ENCODE measurements around the gene NEK5. TPM values are rescaled to one million over a fixed set of nuclear protein-coding genes. Genes with fewer than 3 reads are reported as not detected.
"Not testable (repeated sequence)": the region's sequence is repeated elsewhere in the genome, so short reads cannot be mapped to it uniquely, and the experiment has no call there.

NEK5 gene
- total RNA-seq, 1 donor from 2014 or later, result not detected

- Mint-ChIP-seq H3K4me1 (no peaks in the 10 kb centered on the region), H3K27me3 (peaks cover 3% of the 10 kb centered on the region), H3K9me3 (no peaks in the 10 kb centered on the region), H3K4me3 (no peak overlapping the region), H3K36me3 (ENCODE audit: low read depth) (no peaks in the 10 kb centered on the region), H3K27ac (no peak overlapping the region)
- intact Hi-C loops (cut with micrococcal nuclease), result no loop called here
- ATAC-seq (ENCODE audit: low read depth) (no peak), DNase-seq (no peak)
- CTCF ChIA-PET, result no interaction called here
- TF ChIP-seq, protein P1, sequence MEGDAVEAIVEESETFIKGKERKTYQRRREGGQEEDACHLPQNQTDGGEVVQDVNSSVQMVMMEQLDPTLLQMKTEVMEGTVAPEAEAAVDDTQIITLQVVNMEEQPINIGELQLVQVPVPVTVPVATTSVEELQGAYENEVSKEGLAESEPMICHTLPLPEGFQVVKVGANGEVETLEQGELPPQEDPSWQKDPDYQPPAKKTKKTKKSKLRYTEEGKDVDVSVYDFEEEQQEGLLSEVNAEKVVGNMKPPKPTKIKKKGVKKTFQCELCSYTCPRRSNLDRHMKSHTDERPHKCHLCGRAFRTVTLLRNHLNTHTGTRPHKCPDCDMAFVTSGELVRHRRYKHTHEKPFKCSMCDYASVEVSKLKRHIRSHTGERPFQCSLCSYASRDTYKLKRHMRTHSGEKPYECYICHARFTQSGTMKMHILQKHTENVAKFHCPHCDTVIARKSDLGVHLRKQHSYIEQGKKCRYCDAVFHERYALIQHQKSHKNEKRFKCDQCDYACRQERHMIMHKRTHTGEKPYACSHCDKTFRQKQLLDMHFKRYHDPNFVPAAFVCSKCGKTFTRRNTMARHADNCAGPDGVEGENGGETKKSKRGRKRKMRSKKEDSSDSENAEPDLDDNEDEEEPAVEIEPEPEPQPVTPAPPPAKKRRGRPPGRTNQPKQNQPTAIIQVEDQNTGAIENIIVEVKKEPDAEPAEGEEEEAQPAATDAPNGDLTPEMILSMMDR (IDR thresholded peaks at IDR 0.05), result no peak
- POLR2A ChIA-PET, result no interaction called here
Observed at GRCh38 chr13:52105841-52106240, 23.0 kb downstream of the NEK5 start.

- DNase-seq, result no peak
- H3K4me3 Mint-ChIP-seq, result no peak overlapping the region
- H3K36me3 Mint-ChIP-seq (ENCODE audit: low read depth), result no peaks in the 10 kb centered on the region
- no peak for ATAC-seq (ENCODE audit: low read depth)
- intact Hi-C loops (cut with micrococcal nuclease), result no loop called here
- H3K4me1 Mint-ChIP-seq, result no peaks in the 10 kb centered on the region
- ChIA-PET CTCF (no interaction called here), POLR2A (no interaction called here)
- H3K27ac Mint-ChIP-seq, result no peak overlapping the region
- TF ChIP-seq, protein P1 (IDR thresholded peaks at IDR 0.05), result no peak
- H3K27me3 Mint-ChIP-seq, result no peaks in the 10 kb centered on the region
- H3K9me3 Mint-ChIP-seq, result no peaks in the 10 kb centered on the region
Observed at GRCh38 chr13:52104624-52105023, 24.2 kb downstream of the NEK5 start.

DNA sequence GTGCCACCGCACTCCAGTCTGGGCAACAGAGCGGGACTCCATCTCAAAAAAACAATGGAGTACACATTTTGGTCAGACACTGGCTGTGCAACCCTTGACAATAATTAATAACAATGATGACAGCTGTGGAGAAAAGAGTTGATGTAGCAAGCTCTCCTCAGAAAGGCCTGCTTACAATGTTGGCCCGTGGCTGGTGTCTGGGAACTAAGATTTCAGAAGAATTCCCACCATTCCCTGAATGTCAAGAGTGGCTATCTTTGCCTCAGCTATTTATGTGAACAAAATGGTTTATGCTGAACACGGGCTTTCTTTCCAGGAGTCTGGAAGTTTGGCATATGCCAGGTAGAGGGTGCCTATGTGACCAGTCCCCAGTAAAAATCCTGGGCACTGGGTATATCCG lies 25.5 kb downstream of the NEK5 start:
- Mint-ChIP-seq H3K36me3 (ENCODE audit: low read depth) (no peaks in the 10 kb centered on the region), H3K4me3 (no peak overlapping the region), H3K27ac (no peak overlapping the region), H3K4me1 (no peaks in the 10 kb centered on the region), H3K9me3 (no peaks in the 10 kb centered on the region), H3K27me3 (no peaks in the 10 kb centered on the region)
- ATAC-seq (ENCODE audit: low read depth), result no peak
- DNase-seq, result no peak
- ChIA-PET POLR2A (no interaction called here), CTCF (no interaction called here)
- intact Hi-C loops (cut with micrococcal nuclease), result no loop called here
- TF ChIP-seq, protein P1 (IDR thresholded peaks at IDR 0.05), result no peak

DNA sequence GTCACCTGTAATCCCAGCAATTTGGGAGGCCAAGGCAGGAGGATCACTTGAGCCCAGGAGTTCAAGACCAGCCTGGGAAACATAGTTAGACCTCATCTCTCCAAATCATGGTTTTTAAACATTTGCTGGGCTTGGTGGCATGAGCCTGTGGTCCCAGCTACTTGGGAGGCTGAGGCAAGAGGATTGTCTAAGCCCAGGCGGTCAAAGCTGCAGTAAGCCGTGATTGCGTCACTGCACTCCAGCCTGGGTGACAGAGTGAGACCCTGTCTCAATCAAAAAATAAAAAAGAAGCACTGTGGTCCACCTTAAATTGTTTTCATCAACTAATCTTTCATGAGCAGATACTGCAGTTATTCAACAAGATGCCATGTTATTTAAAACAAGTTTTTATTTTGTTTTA lies 26.4 kb downstream of the NEK5 start:
- POLR2A ChIA-PET; CTCF ChIA-PET; intact Hi-C loops (cut with micrococcal nuclease); H3K4me1 Mint-ChIP-seq; DNase-seq; H3K36me3 Mint-ChIP-seq (ENCODE audit: low read depth); H3K4me3 Mint-ChIP-seq; H3K27me3 Mint-ChIP-seq; ATAC-seq (ENCODE audit: low read depth); H3K27ac Mint-ChIP-seq; H3K9me3 Mint-ChIP-seq: not testable (repeated sequence)

DNA sequence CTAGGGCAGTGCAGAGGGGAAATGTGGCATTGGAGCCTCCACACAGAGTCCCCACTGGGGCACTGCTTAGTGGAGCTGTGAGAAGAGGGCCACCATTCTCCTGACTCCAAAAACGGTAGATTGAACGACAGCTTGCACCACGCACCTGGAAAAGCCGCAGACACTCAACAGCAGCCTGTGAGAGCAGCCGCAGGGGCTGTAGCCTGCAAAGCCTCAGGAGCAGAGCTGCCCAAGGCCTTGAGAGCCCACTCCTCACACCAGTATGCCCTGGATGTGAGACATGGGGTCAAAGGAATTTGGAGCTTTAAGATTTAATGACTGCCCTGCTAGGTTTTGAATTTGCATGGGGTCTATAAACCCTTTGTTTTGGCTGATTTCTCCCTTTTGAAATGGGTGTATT lies 31.7 kb downstream of the NEK5 start:
- Mint-ChIP-seq H3K36me3 (ENCODE audit: low read depth) (no peaks in the 10 kb centered on the region), H3K27me3 (no peaks in the 10 kb centered on the region), H3K27ac (no peak overlapping the region), H3K4me3 (no peak overlapping the region), H3K4me1 (no peaks in the 10 kb centered on the region), H3K9me3 (no peaks in the 10 kb centered on the region)
- ChIA-PET CTCF (no interaction called here), POLR2A (no interaction called here)
- TF ChIP-seq, protein P1 (IDR thresholded peaks at IDR 0.05), result no peak
- intact Hi-C loops (cut with micrococcal nuclease), result no loop called here
- ATAC-seq (ENCODE audit: low read depth) (no peak), DNase-seq (no peak)

- H3K27ac Mint-ChIP-seq, result no peak overlapping the region
- no peaks in the 10 kb centered on the region for H3K27me3 Mint-ChIP-seq
- no peaks in the 10 kb centered on the region for H3K4me1 Mint-ChIP-seq
- POLR2A ChIA-PET, result no interaction called here
- no peaks in the 10 kb centered on the region for H3K36me3 Mint-ChIP-seq (ENCODE audit: low read depth)
- TF ChIP-seq, protein P1 (IDR thresholded peaks at IDR 0.05), result no peak
- intact Hi-C loops (cut with micrococcal nuclease), result no loop called here
- no peaks in the 10 kb centered on the region for H3K9me3 Mint-ChIP-seq
- DNase-seq, result no peak
- ATAC-seq (ENCODE audit: low read depth), result no peak
- CTCF ChIA-PET, result no interaction called here
- no peak overlapping the region for H3K4me3 Mint-ChIP-seq
Observed at GRCh38 chr13:52096748-52097147, 32.1 kb downstream of the NEK5 start.
